WTC11 (cell line): ENCODE results near the gene MGAM2.

Experiments
- CREM ChIP-seq: sonication (generic); formaldehyde crosslinking; IDR thresholded peaks from 2 replicates; pipeline ENCODE4 v1.8.1; 2022; ENCODE audit warnings: mild to moderate bottlenecking, missing genetic modification reagents, moderate library complexity
- CTCF ChIP-seq: fragments of 200-600 bp; IDR thresholded peaks from 2 replicates; pipeline ENCODE4 v1.8.0; 2022; ENCODE audit warnings: antibody characterized with exemption

GRCh38 chr7:142185801-142186200, 74.3 kb downstream of the MGAM2 start:
- no peak for TF ChIP-seq CTCF
- TF ChIP-seq CREM = no peak
